Left renal cortex interstitium (tissue), 4 donors: ENCODE measurements around the gene FIGNL1. TPM values are rescaled to one million over a fixed set of nuclear protein-coding genes. Genes with fewer than 3 reads are reported as not detected.

ENCODE experiments used
- DNase-seq, 4 donors: peaks; one replicate each; pipeline ENCODE4 v3.0.0-alpha.2; 2013; ENCODE audit warnings: low read depth in 4 of 4, low spot score in 2 of 4, missing footprints in 1 of 4
- polyA plus RNA-seq, 4 donors: library from polyadenylated mRNA; unstranded; fragments of 120-200 nt; gene quantifications; one replicate each; pipeline ENCODE4 v1.2.1, GENCODE V29; 2013; ENCODE audit not compliant: insufficient read length in 4 of 4

The FIGNL1 gene
- polyA plus RNA-seq, 4 donors, result 24.2 to 36.9 (median 27.5) TPM

DNA sequence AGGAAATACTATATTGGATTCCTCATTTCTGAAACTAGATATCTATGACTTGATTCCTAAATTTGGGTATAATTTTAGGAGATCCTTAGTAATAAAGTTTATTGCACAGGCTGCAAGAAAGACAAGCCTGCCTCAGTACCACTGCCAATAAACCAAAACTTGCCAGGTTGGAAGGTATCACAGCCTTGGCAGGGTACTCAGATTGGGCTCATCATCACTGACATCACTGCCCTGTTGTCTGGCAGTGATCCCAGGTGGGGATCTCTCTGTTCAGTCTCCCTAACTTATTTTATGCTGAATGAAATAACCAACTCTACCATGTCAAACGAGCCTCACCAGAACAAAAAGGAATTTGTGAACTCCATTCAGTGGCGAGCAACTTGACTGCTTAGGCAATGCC, 18.8 kb downstream of the FIGNL1 start:
- DNase-seq, result no peak

DNA sequence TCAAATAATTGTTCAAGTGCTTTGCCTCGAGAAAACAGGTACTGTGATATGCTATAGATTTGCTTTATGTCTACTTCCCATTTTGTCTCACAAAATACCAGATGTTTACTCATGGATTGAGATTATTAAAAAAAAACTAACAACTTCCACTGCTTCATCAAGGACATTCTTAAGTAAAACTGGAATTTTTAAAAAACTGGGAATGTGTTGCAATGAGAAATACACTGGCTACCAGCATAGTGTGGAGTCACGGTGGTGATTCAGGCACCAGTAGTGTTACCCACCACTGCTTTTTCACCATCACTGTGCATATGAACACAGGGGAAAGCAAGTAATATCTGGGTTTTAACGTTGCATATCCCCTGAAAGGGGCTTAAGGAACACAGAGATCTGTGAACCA, 21.2 kb downstream of the FIGNL1 start:
- no peak for DNase-seq

DNA sequence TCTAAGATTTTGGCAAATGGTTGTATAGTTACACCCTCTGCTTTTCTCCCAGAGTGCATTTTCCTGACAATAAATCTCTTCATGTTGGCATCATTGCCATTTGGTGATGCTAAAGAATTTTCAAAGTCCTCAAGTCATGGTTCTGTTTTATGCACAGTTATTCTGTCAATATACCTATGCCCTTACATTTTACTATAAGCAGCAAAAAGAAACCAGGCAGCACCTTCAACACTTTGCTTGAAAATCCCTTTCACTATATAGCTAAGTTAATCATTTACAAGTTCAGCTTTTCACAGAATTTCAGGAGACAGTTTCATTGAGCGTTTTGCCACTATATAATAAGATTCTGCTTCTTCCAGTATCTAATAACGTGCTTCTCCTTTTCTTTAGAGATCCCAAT, 22.6 kb downstream of the FIGNL1 start:
- no peak for DNase-seq

DNA sequence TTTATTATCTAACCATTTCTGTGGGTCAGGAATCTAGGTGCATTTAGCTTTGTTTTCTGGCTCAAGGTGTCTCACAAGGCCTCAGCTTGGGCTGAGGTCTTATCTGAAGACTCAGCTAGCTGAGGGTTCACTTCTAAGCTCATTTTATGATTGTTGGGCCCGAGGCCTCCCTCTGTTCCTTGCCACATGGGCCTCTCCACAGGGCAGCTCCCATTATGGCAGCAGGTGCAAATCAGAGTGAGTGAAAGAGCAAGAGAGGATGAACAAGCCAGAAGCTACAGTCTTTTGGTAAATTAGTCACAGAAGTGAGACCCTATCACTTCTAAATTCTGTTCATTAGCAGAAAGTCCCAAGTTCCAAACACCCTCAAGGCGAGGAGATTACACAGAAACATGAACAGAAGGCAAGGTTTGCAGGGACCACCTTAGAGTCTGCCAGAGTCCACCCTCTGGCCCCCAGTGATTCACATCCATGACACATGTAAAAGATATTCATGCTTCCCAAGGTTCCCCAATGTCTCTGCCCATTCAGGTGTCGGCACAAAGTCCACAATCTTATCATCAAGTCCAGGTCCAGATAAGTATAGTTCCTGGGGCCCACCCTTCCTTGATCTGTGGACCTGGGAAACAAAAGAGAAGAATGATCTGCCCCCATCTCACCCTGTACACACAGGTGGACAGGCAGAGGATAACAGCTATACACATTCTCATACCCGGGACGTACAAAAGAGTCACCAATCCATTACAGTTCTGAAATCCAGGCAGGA, 23.7 kb downstream of the FIGNL1 start:
- DNase-seq, result no peak

DNA sequence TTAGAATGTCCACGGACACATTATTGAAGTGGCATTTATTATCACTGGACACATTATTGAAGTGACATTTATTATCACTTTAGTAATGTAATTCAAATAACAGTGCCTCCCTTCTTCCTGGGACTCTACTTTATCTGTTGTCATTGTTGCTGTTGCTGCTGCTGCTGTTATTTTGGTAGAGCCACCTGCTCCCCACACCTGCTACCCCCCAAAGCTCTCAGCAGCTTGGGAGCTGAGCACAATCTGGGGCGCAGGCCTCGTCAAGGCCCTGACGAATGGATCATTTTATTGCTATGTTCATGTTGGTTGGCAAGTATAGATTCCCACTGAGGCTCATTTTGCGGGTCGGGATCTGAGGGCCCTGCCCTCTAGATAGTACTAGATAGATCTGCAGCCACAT, 24.8 kb downstream of the FIGNL1 start:
- no peak for DNase-seq

DNA sequence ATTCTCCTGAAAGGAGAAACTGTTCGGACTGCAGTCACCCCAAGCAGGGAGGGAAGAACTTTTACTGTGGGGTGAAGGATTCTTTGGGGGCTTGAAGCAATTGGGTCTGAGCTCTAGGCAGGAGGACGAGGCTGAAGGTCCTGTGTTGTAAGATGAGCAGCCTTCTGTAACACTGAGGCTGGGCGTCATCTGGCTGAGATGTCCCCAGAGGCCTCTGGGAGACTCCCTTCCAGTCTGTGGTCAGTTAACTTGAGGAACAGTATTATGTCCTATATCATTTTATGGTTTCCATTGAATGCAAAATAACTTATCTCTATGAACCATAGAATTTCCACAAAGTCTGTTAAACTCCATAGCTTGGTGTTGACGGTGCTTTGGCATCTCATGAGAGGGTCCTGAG, 26.3 kb downstream of the FIGNL1 start:
- DNase-seq, result no peak

DNA sequence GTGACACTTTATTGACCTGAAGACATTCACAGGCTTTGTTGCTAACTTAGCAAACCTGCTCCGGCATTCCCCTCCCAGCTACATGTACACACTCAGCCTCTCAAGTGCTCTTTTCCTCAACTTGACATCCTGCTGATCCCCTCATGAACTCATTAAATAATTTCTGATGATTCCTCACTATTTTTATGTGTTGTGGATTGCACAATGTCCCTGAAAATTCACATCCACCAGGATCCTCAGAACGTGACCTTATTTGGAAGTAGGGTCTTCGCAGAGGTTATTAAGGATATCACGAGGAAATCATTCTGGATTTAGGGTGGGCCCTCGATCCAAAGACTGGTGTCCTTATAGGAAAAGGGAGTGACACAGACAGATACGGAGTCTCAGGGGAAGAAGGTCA, 27.3 kb downstream of the FIGNL1 start:
- no peak for DNase-seq

DNA sequence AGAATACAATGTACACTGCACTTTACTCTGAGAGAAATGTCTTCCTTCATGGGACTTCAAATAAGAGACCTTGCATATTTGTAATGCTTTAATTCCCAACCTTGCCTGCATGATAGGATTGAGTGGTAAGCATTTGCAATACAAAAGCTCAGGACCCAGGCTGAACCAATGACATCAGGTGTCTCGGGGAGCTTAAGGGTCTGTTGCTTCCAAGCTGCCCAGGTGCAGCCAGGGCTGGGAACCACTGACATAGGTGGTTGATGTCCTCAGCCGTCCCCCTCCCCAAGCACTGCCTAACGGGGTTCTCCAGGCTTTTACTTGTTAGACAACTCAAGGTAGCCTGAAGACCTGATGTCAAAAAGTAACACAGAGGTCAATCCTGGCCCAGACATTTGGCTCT, 29.1 kb downstream of the FIGNL1 start:
- no peak for DNase-seq

DNA sequence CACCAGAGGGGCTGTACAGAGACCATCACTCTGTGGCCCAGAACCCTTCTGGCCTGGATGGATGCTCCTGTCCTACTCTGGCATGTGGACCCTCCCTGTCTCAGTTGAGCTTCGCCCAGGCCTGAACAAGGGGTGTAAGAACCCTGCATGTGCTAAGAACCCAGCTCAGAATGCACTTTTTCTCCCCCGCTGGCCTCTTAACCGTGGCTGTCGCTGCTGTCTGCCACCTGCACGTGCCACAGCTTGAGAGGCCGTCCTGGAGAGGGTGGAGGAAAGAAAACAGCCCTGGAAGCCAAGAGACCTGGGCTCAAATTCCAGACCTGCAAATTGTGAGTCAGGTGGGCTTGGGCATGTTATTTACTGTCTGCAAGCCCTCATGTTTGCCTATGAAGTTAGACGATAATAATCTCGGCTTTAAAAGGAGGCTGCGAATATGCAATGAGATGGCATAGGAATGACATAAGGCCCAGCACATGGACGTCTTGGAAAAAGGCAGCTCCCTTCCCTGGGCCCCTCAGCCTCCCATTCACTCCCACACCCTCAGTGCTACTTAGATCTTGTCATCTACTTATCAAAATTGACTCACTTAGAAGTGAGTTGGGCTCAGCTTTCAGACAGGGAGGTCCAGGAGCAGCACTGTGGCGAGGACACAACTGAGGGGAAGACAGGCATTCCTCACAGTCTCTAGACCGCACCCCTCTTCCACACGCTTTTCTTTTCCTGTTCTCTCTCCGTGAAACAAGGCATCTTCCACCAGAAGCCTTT, 31.4 kb downstream of the FIGNL1 start:
- no peak for DNase-seq

DNA sequence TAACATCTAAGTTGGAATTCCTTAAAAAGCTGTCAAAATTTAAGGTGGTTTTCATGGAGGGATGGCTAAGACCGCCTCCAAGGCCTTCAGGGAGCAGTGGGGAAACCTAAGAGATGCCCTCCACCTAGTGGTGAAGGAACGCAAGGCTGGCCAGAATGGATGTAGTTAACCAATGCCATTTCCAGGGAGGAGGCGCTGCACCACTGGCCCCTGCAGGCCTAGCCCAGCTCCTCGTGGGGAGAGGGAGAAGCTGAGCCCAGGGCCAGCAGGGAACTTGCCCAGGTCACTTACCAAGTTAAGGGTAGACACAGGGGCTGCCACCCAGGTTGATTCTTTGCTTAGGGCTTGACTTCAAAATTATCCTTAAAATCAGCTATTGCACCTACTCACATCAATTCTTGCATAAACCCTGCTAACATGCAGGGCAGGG, 32.0 kb downstream of the FIGNL1 start:
- peak in 3 of 4 donors; percentile 37 to 69 (median 39) for DNase-seq

DNA sequence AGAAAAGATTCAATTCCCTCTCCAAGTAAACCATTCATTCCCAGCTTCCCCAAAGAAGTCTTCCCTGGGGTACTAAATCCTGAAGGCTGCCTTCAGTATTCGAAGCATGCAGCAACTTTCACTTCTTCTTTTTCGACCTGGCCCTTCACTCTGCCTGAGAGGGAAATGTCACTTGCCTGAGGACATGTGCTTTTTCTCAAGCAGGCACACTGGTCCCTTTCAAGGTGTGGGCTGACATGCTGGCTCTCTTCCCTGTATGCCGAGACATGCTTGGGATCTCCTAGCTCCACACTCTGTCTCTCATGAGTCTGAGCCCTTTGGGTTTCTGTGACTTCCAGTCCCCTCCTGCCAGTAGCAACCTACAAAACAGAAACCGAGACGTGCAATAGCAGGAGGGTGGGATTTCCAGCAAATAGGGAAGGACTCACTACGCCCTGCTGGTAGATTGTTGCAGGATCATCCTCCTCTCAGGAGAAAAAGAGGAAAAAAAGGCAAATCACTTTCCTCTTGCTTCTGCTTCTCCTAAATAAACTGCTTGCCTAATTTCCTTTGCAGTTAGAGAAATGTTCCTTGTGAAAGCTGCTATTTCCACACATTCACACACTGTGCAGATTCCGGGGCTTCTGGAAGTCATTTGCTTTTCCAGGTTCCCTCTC, 33.5 kb downstream of the FIGNL1 start:
- DNase-seq, result no peak

DNA sequence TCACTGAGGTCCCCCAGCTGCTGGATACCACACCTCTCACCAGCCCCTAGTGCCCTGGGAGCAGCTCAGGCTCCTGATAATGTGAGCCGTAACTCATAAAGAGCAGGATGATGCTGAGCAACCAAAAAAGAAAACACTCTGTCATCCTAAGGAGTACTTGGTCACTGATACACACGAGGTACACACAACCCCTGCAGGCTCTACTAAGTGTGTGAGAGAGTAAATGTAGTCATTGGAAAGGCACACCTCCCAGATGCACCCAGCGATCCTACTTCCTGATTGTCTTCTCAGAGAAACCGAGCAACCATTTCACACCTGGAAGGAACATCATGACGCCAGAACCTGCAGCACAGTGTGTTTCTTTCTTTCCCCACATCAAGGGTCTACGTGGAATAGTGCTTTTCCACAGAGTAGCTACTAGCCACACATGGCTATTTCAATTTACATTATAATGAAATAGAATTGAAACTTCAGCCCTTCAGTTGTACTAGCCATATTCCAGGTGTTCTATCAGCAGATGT, 34.2 kb downstream of the FIGNL1 start:
- no peak for DNase-seq

DNA sequence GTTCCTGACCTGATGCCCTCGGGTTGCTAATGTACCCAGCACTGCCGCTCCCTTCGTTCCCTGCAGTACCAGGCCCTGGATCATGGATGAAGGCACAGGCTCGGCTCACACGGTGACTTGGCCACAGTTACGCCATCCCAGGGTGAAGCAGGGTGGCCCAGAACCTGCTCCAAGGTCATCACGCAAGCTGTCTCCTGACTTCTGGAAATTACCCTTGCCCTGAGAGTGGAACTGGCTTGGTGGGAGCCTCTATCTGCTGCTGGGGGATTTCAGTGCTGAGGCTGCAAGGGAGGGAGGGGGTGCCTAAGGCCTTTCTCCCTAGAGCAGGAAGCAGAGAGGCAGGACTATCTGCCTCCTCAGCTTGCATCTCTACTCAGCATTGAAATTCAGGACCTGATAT, 36.6 kb downstream of the FIGNL1 start:
- DNase-seq, result no peak

DNA sequence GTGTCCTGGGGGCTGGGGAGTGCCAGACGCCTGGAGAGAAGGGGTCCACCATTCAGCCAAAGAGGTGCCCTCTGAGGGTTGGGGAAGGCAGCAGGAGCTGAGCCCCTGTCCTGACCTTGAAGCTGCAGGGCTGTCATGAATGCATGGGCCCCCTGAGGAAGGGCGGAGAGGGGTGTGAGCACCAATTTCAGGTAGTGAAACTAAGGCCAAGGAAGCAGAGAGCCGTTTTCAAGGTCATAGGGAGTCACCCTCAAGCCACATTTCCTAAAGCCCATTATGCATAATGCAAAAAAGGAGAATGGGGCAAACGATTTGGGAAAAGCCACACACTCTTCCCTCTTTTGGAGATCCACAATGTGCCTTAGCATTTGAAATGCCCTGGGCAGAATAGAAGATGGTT, 37.2 kb downstream of the FIGNL1 start:
- no peak for DNase-seq

DNA sequence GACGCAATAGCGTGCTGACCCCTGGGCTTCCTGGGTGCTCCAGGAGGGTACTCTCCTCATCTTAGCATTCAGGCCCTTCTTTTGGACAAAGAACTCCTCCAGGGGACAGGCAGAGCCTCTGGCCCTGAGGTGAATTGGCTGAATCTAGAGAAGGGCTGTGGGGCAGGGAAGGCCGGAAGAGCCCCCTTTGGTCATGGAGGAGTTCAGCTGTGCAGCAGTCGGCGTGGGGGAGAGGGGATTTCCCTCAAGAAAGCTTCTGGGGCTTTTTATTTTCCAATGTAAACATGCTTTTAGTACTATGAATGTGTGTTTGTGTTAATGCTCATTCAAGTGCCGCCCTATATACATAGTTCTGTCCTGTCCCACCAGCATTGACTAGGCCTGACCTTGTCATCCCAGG, 38.8 kb downstream of the FIGNL1 start:
- no peak for DNase-seq

DNA sequence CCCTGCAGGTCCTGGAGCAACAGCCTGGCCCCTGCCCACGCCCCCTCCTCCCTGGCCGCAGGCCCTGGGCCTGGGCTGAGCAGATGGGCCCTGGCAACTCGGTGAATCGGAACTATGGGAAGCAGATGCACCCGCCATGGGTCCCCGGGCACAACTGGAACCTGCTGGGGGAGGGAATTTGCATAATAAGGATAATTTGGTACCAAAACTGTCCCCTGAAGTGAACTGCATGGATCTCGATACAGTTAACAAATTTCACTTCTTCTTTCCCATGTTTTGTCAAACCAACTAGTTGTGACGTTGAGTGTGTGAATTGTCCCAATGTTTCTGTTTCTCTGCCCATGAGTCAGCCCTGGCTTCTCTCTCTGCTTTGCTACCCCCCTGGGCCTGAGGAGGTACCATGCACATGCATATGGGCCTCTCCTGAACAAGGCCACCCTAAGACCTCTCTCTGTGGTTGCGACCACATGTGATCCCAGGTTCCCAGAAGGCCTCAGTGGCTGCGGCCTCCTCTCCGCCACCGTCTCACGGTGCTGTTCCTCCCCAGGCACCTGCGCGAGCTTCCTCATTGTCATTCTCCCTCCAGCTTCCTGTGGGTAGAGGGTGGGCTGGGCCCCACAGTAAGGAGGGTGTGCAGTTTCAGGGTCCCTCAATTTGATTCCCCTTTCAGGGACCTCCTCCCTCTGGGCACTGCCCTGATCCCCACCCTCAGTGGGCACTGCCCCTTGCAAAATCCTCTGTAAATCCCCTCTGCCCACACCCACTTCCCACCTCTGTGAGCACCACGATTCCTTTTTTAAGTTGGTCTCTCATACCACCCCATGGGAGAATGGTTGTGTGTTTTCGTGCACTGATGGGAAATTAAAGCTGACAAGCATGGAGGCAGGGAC, 40.0 kb downstream of the FIGNL1 start:
- DNase-seq, result no peak

DNA sequence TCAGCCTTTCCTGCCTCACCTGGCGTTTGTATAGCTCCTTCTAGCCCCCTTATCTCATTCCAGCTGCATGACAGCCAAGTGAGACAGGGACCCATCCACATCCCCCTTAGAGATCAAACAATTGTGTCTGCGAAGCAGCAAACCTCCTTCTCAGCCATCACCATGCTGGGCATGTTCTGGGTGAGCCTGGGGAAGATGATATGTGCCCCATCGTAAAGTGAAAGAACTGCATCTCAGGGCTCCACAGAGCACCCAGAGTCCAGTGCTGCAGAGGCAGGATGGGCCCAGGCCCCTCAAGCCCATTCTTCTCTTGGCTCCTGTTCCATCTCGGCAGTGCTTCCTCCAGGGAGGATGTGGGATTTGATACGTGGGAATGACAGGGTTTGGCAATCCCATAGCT, 43.2 kb downstream of the FIGNL1 start:
- no peak for DNase-seq

DNA sequence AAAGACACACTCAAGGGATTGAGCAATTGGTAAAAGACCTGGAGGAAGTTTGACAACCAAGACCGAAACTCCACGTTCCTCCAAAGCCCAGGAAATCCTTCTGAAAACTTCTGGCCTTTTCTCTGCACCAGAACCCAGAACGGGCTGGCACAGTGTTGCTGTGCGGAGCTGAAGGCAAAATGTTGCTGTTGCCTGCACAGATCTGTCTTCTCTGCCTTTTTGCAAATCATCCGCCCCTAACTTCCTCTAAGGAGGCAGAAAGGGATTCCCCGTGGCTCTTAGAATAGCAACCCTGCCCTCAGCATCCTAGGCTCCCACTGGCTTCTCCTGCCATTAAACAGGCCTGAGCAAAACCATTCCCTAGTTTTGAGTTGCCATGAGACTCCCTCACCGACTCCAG, 44.9 kb downstream of the FIGNL1 start:
- DNase-seq, result no peak

DNA sequence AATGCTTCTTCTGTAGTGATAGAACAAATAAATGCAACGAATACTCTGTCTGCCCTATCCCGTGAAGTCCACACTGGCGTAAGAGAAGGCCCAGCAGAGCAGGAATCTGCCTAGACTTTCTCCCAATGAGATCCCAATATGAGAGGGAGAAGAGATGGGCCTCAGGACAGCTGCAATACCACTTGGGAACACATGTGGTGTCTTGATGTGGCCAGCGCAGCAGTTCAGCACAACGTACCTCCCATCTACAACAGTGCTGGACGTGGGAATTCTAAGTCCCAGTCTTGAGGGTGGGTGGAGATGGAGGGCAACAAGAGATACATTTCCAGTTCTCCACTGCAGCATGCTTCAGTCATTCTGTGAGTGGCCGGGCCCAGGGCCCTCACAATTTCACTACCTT, 45.8 kb downstream of the FIGNL1 start:
- DNase-seq, result no peak

DNA sequence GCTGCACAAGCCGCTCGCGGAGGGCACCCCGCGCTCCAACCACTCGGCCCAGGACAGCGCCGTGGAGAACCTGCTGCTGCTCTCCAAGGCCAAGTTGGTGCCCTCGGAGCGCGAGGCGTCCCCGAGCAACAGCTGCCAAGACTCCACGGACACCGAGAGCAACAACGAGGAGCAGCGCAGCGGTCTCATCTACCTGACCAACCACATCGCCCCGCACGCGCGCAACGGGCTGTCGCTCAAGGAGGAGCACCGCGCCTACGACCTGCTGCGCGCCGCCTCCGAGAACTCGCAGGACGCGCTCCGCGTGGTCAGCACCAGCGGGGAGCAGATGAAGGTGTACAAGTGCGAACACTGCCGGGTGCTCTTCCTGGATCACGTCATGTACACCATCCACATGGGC, 50.0 kb downstream of the FIGNL1 start:
- DNase-seq, result peak in 1 of 4 donors; percentile 8
